Esophagus (tissue), 2 donors: ENCODE measurements around the gene PDCD10. TPM values are rescaled to one million over a fixed set of nuclear protein-coding genes. Genes with fewer than 3 reads are reported as not detected.

Source experiments
- H3K27ac ChIP-seq, 2 donors: one replicate each; pipeline ENCODE4 v1.5.1; 2013; ENCODE audit warnings: low read depth in 2 of 2, mild to moderate bottlenecking in 2 of 2, inconsistent platforms in 1 of 2, low read length in 1 of 2, moderate library complexity in 1 of 2
- H3K27me3 ChIP-seq, 2 donors: one replicate each; pipeline ENCODE4 v1.6.1; 2013; ENCODE audit warnings: low read length in 2 of 2, control low read depth in 1 of 2, mild to moderate bottlenecking in 1 of 2; ENCODE audit not compliant: insufficient read depth in 2 of 2, control insufficient read depth in 1 of 2
- H3K36me3 ChIP-seq, 2 donors: one replicate each; pipeline ENCODE4 v1.6.1; 2013; ENCODE audit warnings: low read length in 1 of 2; ENCODE audit not compliant: control insufficient read depth in 2 of 2, insufficient read depth in 2 of 2
- H3K4me1 ChIP-seq, 2 donors: one replicate each; pipeline ENCODE4 v1.6.1; 2013; ENCODE audit warnings: low read length in 1 of 2; ENCODE audit not compliant: control insufficient read depth in 2 of 2, insufficient read depth in 2 of 2
- H3K4me3 ChIP-seq, 2 donors: one replicate each; pipeline ENCODE4 v1.5.1; 2013; ENCODE audit warnings: low read length in 2 of 2, mild to moderate bottlenecking in 2 of 2, low read depth in 1 of 2, moderate library complexity in 1 of 2
- H3K9me3 ChIP-seq, 2 donors: one replicate each; pipeline ENCODE4 v1.6.1; 2013; ENCODE audit warnings: mild to moderate bottlenecking in 2 of 2, low read depth in 1 of 2, low read length in 1 of 2, moderate library complexity in 1 of 2; ENCODE audit not compliant: control insufficient read depth in 2 of 2, insufficient read depth in 1 of 2
- WGBS, 2 donors: extraction: QIAGEN DNeasy Blood & Tissue Kit; methylation state at CpG; one replicate each; pipeline ENCODE4 v1.1.7; 2013; 5-methylcytosine and 5-hydroxymethylcytosine counted together
- polyA plus RNA-seq, 2 donors: library from polyadenylated mRNA; stranded (reverse); fragments of 200-250 nt; gene quantifications; one replicate each; pipeline ENCODE4 v1.2.3, GENCODE V29; 2013
- donor health status: healthy with polysubstance abuse.
- donor health status: Bipolar disorder and iron deficiency.

PDCD10 gene
- polyA plus RNA-seq, 2 donors: 29.6 to 68.1 TPM

DNA sequence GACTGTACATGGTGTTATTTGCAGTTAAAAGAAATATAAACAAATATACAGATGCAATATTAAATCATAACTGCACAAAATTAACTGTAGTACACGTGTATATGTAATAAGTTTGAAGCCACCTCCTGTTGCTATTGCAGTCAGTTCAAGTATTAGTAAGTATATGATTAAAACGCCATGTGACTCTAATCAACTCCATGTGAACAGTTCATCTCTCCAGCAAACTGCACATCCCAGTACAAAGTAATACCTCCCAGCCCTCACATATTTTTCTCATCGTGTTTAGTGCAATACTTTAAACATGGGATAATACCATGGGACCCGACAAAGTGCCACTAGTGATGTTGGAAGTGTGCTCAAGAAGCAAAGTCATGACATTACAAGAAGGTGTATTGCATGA is 34.6 kb downstream of the PDCD10 start:
- 93 to 94% methylated on average over 4 of the region's 4 CpGs for WGBS, 2 donors
- Histone ChIP-seq H3K9me3 (no peaks in the 10 kb centered on the region), H3K27ac (no peak overlapping the region), H3K4me1 (no peaks in the 10 kb centered on the region), H3K4me3 (no peak overlapping the region), H3K27me3 (no peaks in the 10 kb centered on the region), H3K36me3 (no peaks in the 10 kb centered on the region)

DNA sequence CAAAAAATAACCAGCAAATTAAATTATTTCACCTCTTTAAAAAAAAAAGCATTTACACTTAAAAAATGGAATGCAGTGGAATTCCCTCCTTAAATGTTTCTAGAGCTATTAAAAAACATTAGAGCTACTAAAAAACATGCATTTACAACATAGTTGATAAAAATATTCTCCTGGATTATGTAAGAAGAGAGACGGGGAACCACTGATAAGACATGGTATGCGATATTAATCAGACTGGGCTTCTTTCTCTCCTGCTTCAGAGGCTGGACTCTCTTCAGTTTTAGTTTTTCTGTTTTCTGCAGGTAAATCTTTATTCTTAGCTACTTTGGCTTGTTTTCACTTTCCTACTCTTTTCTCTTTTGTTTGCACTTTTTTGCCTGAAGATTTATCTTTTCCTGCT is 40.6 kb downstream of the PDCD10 start:
- H3K27ac ChIP-seq: no peak overlapping the region
- H3K4me1 ChIP-seq: no peaks in the 10 kb centered on the region
- H3K4me3 ChIP-seq: no peak overlapping the region
- H3K27me3 ChIP-seq: no peaks in the 10 kb centered on the region
- WGBS, 2 donors: 93 to 94% methylated on average over 2 of the region's 2 CpGs
- no peaks in the 10 kb centered on the region for H3K9me3 ChIP-seq
- peaks cover 2% of the 10 kb centered on the region in 2 donors for H3K36me3 ChIP-seq

DNA sequence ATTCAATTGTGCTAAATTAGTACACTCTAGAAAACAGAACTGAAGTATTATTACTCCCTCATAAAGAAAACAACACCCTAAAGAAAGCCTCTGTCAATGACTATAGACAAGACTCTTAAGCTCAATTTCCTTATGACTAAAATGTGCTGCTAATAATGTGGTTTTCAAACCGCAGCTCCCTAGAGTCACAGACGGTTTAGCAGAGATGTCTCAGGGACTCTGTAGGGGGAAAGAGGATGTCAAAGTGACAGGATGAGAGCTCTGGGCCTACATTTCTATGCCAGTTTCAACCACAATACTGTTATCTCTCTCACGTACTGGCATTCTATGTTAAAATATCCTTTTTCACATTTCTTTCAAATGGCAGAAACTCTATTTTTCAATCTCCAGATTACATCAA is 43.3 kb downstream of the PDCD10 start:
- Histone ChIP-seq H3K36me3 (peaks cover 2% of the 10 kb centered on the region in 2 donors), H3K4me3 (no peak overlapping the region), H3K27ac (no peak overlapping the region), H3K4me1 (no peaks in the 10 kb centered on the region), H3K9me3 (no peaks in the 10 kb centered on the region), H3K27me3 (no peaks in the 10 kb centered on the region)
- WGBS, 2 donors: 55 to 68% methylated on average over 3 of the region's 3 CpGs

DNA sequence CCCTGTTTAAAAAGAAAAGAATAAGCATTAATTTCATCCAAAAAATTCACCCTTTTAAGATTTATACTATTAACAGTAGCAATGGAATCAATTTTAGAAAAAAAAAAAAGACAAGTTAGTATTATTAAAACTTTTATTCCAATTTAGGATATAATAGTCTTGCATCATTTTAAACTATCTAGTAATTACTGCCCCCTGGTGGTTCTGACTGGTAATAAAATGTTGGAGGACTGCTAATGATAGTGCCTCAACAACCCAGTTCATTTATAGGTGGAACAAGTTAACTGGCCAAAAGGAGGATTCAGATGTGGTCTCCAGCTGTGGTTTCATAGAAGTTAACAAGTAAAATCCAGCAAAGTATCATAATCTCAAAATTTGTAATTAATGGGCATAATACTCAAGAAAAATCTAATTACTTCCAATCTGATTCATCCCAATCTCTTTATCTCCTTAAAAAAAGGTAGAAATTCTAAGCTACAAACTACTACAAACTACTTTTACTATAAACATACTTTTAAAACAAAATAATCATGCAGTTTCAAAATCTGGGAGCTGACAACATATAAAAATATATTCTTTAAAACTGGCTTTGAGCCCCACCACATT is 50.2 kb downstream of the PDCD10 start:
- Histone ChIP-seq H3K4me3 (no peak overlapping the region), H3K27ac (no peak overlapping the region), H3K4me1 (no peaks in the 10 kb centered on the region), H3K36me3 (peaks cover 0 to 6% of the 10 kb centered on the region in 2 donors), H3K27me3 (no peaks in the 10 kb centered on the region), H3K9me3 (no peaks in the 10 kb centered on the region)

DNA sequence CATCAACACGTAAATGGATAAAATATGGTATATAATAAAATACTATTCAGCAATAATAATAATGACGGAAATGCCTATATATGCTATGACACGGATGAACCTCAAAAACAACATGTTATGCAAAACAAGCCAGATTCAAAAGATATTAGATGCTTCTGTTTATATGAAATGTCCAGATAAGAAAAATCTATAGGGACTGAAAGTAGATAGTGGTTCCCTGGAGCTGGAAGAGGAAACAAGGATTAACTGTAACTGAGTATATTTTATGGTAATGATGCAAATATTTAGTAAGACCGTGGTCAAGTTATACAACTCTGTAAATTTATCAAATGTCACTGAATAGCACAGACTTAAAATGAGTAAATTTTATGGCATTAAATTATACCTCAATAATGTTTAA is 55.2 kb downstream of the PDCD10 start:
- peaks cover 3 to 6% of the 10 kb centered on the region in 2 donors for H3K36me3 ChIP-seq
- H3K27me3 ChIP-seq: no peaks in the 10 kb centered on the region
- no peak overlapping the region for H3K27ac ChIP-seq
- no peaks in the 10 kb centered on the region for H3K4me1 ChIP-seq
- peaks cover 2 to 3% of the 10 kb centered on the region in 2 donors for H3K9me3 ChIP-seq
- H3K4me3 ChIP-seq: no peak overlapping the region
- 89 to 95% methylated on average over 4 of the region's 4 CpGs for WGBS, 2 donors

DNA sequence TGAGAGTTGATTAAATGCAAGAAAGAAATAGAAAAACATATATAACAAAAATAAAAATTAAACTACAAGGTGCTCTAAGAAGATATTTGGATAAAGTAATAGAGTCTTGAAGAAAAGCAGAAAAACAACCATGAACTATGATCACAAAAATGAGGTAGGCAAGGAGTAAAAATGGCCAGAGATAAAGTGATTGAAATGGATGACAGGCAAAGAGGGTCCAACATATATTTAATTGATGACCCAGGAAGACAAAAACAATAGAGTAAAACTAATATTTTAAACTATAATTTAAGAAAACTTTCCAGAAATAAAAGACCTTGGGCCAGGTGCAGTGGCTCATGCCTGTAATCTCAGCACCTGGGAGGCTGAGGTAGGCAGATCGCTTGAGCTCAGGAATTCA is 58.8 kb downstream of the PDCD10 start:
- Histone ChIP-seq H3K4me3 (no peak overlapping the region), H3K9me3 (peaks cover 2 to 3% of the 10 kb centered on the region in 2 donors), H3K27ac (no peak overlapping the region), H3K36me3 (peaks cover 3% of the 10 kb centered on the region in 2 donors), H3K27me3 (no peaks in the 10 kb centered on the region), H3K4me1 (no peaks in the 10 kb centered on the region)
- 100% methylated on average over 1 of the region's 1 CpG for WGBS, 2 donors

DNA sequence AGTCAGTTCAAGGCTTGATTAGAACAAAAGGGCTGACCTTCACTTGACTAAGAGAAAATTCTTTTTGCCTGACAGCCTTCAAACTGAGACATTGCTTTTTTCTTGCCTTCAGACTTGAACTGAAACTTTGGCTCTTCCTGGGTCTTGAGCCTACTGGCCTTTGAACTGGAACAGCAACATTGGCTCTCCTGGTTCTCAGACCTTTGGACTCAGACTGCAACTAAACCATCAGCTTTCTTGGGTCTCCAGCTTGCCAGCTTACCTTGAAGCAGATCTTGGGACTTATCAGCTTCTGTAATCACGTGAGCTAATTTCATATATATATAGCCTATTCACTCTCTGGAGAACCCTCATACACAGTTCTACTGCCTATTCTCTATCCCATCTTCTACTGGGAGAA is 61.5 kb downstream of the PDCD10 start:
- Histone ChIP-seq H3K27me3 (no peaks in the 10 kb centered on the region), H3K4me1 (no peaks in the 10 kb centered on the region), H3K4me3 (no peak overlapping the region), H3K9me3 (peaks cover 2 to 3% of the 10 kb centered on the region in 2 donors), H3K27ac (no peak overlapping the region), H3K36me3 (peaks cover 3% of the 10 kb centered on the region in 2 donors)
- WGBS, 2 donors: 83 to 99% methylated on average over 1 of the region's 1 CpG

DNA sequence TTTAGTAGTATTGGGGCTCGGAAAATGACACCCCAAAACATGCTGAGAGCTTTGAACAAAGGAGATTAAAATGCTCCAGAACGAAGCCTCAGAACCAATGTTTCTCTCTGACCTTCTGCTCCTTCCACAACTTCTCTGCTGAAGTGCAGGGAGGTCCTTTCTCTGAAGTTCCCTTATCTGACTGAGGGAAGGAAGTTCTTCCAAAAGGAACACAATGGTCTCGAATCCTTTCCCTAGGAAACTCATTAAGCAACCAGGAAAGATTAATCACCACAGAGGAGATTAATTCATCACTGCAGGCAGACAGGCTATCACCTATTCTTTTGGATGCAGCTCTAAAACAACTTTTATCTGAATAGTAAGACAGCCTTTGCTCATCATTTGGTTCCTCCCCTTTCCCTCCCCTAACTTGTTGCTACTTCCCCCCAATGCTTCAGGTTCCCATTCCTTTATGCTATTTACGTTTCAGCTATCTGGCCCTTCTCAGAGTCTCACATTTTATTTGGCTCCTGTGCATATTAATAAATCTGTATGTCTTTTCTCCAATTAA is 62.7 kb downstream of the PDCD10 start:
- H3K9me3 ChIP-seq: peaks cover 2 to 3% of the 10 kb centered on the region in 2 donors
- no peak overlapping the region for H3K4me3 ChIP-seq
- no peaks in the 10 kb centered on the region for H3K4me1 ChIP-seq
- peaks cover 3% of the 10 kb centered on the region in 2 donors for H3K36me3 ChIP-seq
- 83 to 92% methylated on average over 4 of the region's 4 CpGs for WGBS, 2 donors
- H3K27ac ChIP-seq: no peak overlapping the region
- H3K27me3 ChIP-seq: no peaks in the 10 kb centered on the region

DNA sequence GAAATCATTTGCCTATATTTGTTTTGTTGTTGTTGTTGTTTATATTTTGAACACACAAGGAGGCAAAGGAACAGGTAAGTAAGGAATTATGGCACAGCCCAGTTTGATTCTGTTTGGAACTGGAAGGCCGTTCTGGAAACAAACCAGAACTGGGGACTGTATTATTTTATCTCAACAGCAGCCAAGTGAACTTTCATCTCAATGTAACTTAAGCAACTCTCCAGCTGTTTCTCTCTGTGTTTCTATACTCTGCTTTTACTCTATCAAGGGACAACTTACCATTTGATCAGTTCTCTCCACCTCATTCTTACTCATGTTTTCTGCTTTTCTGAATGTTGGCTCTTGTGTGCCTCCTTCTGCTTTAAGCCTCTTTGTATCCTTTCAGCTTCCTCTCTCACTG is 65.0 kb downstream of the PDCD10 start:
- 60 to 89% methylated on average over 1 of the region's 1 CpG for WGBS, 2 donors
- Histone ChIP-seq H3K36me3 (no peaks in the 10 kb centered on the region), H3K27ac (no peak overlapping the region), H3K9me3 (no peaks in the 10 kb centered on the region), H3K4me1 (no peaks in the 10 kb centered on the region), H3K4me3 (no peak overlapping the region), H3K27me3 (no peaks in the 10 kb centered on the region)

DNA sequence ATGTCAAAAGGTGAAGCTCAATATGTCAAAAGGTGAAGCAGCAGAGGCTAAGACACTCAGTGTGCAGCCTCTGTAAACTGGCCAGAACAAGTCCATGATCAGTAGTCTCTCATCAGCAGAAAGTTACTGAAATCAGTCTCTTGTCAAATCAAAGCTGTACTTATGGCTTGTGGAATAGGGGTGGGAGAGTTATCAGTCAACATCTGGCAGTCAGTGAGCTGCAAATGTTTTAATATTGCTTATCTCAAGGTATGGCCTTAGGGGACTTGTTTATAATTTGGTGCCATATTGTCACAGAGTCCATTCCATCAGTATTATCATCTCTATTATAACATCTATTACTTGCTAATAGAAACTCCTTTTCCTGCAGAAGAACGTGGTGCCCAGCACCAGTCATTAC is 66.0 kb downstream of the PDCD10 start:
- no peaks in the 10 kb centered on the region for H3K9me3 ChIP-seq
- no peak overlapping the region for H3K27ac ChIP-seq
- H3K36me3 ChIP-seq: no peaks in the 10 kb centered on the region
- WGBS, 2 donors: 95 to 97% methylated on average over 1 of the region's 1 CpG
- H3K27me3 ChIP-seq: no peaks in the 10 kb centered on the region
- no peaks in the 10 kb centered on the region for H3K4me1 ChIP-seq
- H3K4me3 ChIP-seq: no peak overlapping the region
